ENCODE results near the gene CEPT1.
A peak's percentile ranks its signal among the peaks of the same experiment; 100 is the strongest.

The CEPT1 gene

DNA sequence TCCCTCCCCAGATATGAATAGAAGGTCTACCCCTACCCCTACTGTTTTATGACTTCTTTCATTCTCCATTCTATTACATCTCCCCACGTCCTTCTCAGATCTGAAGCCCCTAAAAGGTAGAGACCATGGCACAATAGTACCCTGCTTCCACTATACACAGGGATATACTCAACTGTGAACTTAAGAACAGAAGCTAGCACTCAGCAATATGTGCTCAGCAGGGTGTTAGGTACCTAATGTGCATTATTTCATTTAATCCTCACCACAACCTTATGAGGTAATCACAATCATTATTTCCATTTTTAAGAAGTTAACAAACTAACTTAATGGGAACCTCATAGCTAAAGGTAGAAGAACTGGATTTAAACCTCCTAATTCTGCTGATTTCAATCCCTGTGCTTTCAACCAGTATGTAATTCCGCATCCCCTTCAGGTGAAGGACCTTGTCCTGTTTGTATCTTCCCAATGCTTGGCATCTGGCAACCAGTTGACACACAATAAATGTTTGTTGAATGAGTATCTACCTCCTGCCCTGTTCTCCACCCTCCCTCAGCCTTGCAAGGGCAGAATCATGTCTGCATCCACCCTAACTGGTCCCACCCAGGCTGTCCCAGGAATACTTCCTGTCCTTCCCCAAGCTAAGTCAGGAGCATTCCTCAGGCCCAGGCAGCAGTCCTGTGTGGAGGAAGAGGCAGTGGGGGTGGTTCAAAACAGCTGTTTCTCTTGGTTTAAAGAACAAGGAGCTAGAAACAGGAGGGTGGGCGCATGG lies 53.9 kb downstream of the CEPT1 start:
- no peak for DNase-seq

DNA sequence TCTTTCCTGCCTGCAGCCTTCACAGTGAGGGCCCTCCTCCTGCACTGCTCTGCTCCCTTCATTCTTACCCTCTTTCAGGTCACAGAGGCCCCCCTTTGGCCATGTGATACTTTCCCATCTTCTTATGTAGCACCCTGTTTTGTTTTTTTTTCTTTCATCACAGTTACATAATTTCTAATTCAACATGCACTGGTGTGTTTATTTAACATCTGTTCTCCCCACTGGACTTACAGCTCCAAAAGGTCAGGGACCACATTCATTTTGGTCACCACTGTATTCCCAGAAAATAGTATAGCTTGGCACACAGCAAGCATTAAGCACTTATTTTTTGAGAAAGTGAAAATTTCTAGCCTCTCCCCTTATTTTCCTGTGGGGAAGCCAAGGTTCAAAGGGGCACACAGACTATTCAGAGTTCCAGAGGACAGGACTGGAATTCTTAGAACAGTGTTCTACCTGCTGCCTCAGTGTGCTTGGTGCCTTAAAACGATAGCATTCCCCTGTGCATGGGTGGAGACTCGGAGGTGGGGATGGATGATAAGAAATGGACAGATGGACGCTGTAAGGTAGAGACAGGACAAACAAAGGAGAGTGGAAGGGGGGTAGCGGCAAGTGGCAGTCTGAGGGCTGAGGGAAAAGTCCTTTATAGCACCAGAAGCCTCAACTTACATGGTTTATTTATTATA lies 55.1 kb downstream of the CEPT1 start:
- DNase-seq: no peak

DNA sequence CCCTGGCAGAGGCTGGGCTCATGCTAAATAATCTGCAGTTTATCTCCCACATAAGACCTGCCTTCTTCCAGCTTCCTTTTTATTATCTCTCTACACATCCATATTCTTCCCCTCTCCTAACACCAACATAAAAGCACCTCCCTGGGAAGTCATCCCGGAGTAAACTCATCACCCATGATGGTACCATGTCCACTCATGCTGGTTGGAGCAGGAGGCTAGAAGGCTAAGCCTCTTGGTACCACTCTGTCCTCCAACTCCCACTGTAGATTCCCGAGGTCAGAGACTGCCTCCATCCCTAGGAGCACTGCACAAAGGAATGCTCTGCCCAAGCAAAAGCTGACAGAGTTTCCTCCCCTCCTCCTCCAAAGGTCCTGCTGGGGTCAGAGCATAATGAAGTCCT lies 56.2 kb downstream of the CEPT1 start:
- no peak for DNase-seq

DNA sequence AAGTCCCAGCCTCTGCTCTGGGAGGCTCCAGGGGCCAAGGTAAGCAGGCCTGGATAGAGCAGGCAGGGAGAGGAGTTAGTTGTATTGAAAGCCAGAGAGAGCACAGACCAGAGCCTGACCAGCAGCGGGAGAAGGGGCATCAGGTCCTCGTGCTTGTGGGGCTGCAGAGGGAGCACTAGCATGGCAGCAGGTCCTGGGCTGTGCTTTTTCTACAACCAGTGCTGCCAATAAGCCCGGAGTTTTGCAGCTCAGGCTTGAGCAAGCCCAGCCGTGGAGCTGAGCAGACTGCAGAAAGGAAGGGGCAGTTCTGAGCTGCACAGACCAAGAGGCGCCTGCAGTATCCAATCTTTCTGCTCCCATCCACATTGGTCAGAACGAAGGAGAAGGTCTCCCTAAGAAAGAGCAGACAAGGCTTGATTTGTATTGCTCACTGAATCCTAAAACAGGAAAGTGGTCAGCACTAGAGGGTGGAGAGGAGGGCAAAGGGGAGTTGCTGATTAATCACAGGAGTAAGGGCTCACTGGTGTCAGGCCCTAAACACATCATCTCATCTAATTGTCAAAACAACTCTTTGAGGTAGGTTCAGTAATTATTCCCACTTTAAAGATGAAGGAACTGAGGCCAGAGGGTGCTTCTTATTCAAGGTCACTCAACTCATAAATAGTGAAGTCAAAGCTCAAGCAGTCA lies 57.7 kb downstream of the CEPT1 start:
- DNase-seq: peak; percentile 70 to 75

DNA sequence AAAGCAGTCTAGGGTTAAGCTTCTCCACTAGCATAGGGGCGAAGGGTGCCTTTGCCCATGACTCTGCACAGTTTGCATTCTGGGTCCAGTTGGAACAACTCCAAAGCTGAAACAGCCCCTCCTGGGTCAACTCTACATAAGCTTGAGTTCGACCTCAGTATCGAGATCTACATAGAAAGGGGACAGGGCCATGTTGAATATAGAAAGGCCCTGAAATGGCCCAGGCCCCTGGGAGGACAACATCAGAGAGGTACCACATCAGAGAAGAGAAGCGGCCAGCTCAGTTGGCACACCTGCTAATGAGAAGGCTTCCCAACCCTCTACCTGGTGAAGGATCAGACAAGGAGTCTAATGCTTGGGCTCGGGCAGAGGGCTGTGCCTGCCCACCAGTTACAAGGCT lies 58.8 kb downstream of the CEPT1 start:
- DNase-seq: no peak

DNA sequence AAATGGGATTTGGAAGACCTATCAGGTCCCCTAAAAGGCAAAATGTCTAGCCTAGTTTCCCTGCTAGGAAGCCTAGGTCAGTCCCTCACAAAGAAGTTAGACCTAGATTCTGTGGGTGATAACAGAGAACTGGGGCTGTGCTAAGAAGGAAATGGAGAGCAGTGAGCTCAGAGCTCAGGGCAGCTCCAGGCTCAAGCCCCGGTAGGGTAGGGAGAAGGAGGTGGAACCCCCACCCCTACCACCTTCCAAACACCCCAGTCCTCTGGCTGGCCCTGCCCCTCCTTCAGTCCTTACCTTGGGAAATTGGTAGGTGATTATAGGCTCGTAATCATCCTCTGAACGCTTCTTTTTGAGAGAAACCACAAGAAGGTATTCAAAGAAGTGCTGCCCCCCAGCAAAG lies 59.3 kb downstream of the CEPT1 start:
- no peak for DNase-seq

DNA sequence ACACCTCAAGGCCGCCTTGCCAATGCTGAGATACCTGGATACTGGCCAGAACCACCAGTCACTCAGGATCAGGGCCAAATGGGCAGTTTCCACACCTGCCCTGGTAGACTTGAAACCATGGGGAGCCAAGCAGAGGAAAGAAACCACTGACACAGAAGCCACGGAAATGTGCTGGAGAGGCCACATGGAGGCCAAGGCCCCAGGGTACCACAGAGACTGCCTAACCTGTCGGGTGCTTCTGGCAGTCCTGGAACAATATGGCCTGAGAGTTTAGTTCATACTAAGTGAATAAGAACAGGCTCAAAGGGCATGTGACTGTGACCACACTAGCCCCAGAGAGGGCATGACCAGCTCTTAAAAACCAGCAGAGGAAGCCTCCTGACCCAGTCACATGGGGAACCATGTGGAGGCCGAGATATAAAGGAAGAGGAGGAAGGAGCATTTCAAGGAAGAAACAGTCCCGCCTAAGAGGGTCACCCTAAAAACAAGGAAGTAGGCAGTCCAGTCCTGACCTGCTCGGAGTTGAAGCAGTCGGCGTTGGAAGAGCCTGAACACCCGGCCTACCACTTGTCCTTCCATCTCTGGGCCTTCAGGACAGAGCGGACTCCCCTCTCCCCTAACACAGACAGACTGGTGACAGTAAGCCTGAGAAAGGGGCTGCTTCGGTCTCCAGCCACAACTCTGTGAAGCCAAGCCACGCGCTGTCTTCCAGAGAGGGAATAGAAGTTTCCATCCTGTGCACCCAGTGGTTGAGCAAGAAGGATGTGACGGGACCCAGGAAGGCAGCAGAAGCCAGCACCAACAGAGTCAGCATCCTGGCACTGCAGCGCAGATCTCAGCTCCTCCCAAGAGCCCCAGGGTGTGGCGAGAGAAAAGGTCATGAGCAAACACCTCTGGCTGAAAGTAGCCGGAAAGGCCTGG lies 60.1 kb downstream of the CEPT1 start, which contains the start of gene DENND2D:
DENND2D (minus strand) TSS at position 766 of the 921 bp plus-strand sequence; CDS start at position 579, 187 bp downstream.
- peak; percentile 59 to 69 for DNase-seq

DNA sequence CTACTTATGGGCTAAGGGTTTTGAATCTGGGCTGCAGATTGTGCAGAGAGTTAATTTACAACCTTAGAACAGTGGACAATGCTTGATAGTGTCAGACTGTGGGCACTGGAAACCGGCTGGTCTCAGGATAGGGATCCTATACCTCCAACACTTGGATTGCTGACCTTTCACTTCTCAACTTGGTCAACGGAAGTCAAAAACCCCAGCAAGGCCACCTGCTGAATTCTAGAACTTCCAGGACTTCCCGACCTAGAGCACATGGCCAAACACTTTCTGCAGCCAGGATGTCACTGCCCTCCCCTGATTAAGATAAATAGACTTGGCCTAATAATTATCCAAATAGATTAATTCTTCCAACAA lies 60.8 kb downstream of the CEPT1 start:
- DNase-seq: no peak

DNA sequence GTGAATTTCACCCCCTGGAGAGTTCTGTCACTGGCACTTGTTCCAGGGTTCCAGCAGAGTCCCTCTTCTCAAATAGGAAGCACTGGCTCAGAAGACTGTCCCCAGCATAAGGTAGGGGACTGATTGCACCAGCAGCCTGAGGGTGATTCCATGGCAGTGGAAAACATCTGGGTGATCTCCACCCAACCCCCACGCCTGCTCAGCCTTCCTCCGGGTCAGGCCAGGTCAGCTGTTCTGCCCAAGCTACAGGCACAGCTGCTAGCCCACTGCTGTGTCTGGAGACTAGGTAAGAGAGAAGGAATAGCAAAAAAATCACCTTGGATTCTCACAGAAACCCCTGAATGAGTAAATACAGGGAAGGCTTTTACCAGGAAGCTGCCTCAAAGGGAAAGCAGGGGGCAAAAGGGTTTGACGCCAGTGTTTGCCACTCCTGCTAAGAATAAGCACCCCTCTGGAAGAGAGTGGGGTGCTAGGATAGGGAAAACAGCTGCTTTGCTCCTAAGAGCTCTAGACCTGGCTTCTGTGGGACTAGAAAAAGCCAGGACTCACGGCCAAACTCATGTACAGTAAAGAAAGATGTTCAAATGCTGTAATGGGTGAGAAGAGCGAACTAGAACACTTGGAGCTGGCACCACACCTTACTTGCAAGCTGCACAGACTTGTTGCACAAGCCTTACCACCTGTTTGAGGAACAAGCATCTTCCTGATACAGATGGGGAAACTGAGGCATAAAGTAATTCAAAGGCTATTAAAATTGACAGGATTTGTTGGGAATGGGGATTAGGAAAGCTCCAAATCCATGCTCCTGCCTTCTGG lies 61.5 kb downstream of the CEPT1 start:
- DNase-seq: no peak

DNA sequence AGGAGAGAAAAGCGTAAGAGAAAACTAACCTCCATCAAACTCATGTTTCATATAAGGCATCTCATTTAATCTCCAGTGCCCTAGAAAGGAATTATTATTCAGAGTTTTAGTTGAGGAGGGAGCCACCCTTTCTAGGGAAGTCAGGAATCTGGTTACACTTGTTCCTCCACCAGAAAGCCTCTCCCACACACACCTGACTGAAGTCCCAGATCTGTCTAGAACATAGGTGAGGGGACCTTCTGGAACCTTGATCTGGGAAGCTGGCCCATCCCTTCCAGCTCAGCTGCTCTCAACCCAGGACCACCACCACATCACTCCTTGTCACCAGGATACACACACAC lies 62.3 kb downstream of the CEPT1 start:
- DNase-seq: no peak

DNA sequence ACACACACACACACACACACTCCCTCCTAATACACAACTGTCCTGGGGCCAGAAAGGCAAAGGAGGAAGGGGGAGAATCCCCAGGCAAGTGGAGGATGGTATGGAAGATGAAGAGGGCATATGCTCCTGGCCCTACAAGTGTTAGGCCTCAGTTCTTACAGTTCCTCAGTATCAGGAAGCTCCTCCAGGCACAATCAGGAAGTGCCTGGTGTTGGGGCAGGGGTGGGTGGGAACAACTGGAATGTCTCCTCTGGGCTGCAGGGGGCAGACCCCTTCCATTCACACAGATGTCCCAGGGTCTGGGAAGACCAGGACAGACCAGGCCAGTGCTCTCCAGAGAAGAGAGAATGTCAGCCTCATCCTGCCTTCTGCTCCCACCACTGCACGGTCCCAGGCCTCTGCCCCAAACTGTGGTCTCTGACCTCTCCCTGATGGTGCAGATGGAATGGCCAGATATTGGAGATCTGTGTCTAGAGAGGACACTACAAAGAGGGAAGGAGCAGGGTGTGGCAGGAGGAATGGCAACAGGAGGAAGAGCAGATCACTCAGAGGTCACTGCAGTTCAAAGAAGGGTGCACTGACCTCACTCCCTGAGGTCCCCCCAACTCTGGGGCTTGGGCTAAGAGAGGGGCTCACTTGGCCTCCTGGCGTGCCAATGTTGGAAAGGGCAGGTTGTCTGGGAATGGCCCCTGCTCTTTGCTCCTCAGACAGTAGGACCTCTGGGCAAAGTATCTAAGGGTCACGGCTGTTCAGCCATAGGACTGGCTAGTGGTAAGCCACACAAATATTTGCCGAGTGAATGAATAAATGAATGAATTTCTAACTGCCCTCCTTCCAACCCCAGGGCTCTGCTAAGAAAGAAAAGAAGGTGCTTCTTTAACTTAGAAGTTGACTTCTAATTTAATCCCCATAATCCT lies 62.9 kb downstream of the CEPT1 start:
- no peak for DNase-seq

DNA sequence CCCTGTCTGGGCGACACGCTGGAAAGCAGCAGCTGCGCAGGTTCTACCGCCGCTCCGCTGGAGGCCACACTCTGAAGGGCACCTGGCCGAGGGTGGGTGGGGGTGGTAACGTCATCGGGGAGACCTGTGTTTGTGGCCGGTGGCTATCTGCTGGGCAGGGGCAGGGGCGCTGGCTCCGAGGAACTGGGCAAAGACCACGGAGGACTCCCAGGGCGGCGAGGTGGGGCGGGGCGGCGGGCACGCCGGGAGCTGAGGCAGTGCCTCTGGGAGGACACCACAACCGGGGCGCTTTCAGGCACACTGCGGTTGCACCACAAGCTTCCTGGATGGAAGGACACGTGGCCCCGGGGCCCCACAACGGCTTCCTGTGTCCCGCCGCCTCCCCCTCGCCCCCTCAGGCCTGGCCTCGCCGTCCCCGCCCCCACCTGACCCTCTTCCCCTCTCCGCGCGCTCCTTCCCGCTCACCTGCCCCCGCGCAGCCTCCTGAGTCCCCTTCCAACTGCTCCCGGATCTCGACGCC lies 63.7 kb downstream of the CEPT1 start:
- DNase-seq: peak; percentile 85 to 89

DNA sequence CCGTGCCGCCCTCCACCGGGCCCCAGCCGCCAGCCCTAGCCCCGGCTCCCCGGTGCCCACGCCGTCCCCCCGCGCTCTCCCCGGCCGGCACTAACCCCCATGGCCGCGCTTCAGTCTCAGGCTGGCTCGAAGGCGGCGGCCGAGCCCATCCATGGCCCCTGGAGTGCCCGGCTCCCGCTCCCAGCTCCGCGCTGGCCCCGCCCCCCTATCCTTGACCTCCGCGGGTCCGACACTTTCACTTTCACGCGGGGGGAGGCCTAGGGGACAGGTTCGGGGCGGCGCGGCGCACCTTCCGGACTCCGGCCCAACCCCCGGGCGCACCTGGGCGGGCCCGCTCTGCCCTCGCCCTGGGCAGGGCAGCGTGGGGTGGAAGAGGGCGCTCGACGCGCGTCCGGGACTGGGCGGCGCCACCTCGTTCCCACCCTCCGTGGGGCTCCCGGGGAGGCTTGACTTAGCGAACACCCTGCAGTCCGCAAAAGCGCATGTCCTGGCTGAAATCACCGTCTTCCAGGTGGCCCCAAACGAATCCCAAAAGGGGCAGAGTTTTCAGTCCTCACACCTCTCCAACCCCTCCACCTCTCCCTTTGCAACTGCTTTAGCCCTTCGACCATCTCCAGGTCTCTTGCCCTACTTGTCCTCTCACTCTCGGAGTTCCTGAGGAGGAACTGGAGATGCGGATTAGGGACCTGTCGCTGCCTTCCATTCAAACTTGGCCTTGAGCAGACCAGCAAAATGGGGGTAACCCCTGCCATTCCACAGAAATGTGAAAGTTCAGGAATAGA lies 64.4 kb downstream of the CEPT1 start:
- DNase-seq: peak; percentile 77 to 86

DNA sequence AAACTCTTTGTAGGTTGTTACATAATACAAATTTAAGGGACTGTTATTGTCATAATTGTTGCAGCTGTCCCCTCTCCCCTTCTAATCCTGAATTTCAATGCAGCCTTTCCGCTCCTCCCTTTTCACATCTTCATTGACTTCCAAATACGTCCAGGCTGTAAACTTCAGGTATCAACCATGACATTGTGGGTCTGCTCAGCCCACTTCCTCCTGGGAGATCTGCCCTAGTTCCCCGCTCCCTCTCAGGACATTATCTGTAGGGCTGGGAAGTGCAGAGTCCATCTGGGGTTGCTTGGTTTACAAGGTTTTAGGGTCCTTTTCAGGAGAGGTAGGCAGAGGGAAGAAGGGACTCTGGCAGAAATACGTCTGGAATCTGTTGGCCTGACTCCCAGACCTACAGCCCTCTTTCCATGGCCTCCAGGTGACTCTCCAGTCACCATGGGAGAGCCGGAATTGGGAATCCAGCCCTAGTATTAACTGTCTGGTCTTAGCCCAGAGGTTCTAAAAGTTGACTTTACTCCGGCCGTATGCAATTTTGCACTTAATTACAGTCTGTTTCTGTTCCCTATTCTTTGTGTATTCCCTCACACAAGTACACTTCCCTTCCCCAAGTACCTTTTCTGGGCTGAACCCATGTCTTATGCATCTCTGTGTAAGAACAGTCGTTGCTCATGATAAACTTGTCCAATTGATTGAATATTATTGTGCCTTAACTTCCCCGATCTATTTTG lies 65.1 kb downstream of the CEPT1 start:
- no peak for DNase-seq

DNA sequence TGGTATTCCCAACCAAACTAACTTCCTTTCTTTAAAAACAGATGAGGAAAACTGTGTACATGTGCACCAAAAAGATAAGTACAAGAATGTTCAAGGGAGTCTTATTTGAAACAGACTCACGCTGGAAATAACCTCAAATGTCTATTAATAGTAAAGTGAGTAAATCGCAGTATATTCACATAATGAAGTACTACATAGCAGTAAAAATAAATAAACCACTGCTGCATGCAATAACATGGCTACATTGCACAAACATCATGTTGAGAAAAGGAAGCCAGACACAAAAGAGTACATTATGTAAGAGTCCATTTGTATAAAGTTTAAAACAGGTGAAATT lies 65.7 kb downstream of the CEPT1 start:
- DNase-seq: no peak

DNA sequence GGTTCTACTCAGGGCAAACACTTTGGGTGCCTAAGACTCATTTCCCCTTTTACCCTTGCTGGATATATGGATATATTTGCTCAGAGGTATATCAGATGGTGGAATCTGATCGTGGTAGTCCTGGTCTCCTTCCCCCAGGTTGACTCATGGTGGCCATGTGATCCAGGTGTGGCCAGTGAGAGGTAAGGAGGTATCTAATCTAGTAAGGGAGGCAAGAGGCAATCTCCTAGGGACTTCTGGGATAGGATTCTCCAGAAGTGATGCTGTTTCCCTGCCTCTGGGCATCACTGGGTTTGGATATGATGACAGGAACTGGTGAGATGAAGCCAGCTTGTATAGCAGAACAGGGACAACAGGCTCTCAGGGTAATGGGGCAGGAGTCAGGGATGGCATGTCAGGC lies 68.9 kb downstream of the CEPT1 start:
- DNase-seq: no peak

DNA sequence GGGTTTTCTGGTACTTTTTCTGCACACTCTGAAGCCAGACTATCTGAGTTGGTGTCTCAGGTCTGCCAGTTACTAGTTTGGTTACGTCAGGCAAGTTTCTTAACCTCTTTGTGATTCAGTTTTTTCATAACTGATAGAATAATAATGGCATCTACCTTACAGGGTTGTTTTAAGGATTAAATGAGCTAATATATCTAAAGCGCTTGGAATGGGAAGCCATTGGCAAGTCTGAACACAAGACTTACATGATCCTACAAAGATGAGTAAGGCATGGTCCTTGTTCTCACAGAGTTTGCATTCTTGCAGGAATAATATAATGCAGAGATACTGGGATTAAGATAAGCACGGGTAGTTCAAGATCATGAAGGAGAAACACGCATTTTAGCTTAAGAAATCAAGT lies 69.6 kb downstream of the CEPT1 start:
- DNase-seq: no peak

DNA sequence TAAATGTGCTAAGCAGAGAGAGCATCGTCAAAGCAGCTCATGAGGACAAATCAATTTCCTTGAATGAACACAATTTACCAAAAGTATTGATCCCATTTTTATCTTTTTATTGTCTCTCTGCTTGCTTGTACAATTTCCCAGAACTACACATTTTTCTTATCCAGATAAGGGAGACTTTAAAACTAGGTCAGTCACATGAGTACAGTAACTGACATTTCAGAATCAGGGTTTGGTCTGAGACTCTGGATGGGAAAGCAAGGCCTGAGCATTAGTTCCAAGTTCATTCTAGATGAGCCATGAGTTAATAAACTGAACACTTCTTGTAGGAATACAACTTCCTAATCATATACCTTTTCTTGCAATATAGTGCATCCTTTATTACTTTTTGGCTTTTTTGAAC lies 71.9 kb downstream of the CEPT1 start:
- DNase-seq: no peak

DNA sequence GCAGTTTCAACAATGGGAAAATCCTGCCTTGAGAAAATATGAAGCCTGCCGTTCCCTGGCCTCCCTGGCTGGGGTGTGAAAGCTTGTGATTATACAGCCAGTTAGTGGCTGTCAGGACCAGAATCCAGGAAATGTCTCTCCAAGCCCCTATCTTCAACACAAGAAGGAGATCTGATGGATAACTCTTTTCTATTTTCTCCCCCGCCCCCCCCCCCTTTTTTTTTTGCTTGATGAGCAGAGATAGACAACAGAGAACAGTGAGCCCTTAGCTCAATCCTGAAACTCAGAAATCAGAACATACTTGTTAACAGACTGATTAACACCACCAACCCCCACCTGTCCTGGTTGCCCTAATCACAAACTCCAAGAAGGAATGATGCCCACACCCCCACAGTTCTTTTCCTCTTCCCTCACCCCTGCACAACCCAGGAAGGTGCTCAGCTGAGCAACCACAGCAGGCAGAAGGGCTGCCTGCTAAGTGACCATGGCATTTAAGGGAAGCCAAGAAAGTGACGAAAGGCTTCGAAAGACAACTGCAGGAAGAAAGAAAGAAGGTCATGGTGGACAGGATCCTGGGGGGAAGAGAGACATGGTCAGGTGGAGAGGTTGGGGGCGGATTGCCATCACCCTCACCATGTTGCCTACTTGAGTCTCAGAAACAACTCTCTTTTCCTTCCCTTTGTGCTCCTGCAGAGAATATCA lies 72.8 kb downstream of the CEPT1 start:
- no peak for DNase-seq

Data from CD4-positive, alpha-beta T cell treated with Interferon alpha-2 for 1 hour (primary cell).